HepG2 (cell line): ENCODE measurements around the gene F12. TPM values are rescaled to one million over a fixed set of nuclear protein-coding genes. Genes with fewer than 3 reads are reported as not detected.

Experiments used
- CERS6 ChIP-seq: sonication (generic); formaldehyde crosslinking; IDR thresholded peaks from 2 replicates; pipeline ENCODE4 v1.5.0; 2020; ENCODE audit warnings: missing genetic modification reagents
- IRF1 ChIP-seq: sonication (generic); formaldehyde crosslinking; IDR thresholded peaks from 2 replicates; pipeline ENCODE4 v1.4.0; 2020; ENCODE audit warnings: low read depth, mild to moderate bottlenecking, missing genetic modification reagents
- MXI1 ChIP-seq: IDR thresholded peaks from 3 replicates; pipeline ENCODE4 v1.6.1; 2012; ENCODE audit warnings: low read depth, low read length, inconsistent platforms, borderline replicate concordance
- PLRG1 ChIP-seq: fragments of 450-650 bp; conservative IDR thresholded peaks from 2 replicates; pipeline ENCODE4 v1.6.1; 2016
- ZBED4 ChIP-seq: sonication (generic); formaldehyde crosslinking; IDR thresholded peaks from 2 replicates; pipeline ENCODE4 v1.4.0; 2020; ENCODE audit warnings: missing genetic modification reagents, borderline replicate concordance
- ZBTB7B ChIP-seq: sonication (generic); formaldehyde crosslinking; IDR thresholded peaks from 2 replicates; pipeline ENCODE4 v1.4.0; 2020; ENCODE audit warnings: missing genetic modification reagents
- ZMYM4 ChIP-seq: sonication (generic); formaldehyde crosslinking; IDR thresholded peaks from 2 replicates; pipeline ENCODE4 v1.8.1; 2023; ENCODE audit warnings: mild to moderate bottlenecking, missing genetic modification reagents
- ZNF296 ChIP-seq: sonication (generic); formaldehyde crosslinking; conservative IDR thresholded peaks from 2 replicates; pipeline ENCODE4 v1.5.0; 2020; ENCODE audit warnings: mild to moderate bottlenecking, missing genetic modification reagents
- ZNF318 ChIP-seq: sonication (generic); formaldehyde crosslinking; IDR thresholded peaks from 2 replicates; pipeline ENCODE4 v1.4.0; 2020; ENCODE audit warnings: mild to moderate bottlenecking, missing genetic modification reagents
- ZNF7 ChIP-seq: IDR thresholded peaks from 2 replicates; pipeline ENCODE4 v1.6.1; 2016; ENCODE audit warnings: missing biosample characterization, missing genetic modification reagents
- ZNF704 ChIP-seq: sonication (generic); formaldehyde crosslinking; IDR thresholded peaks from 2 replicates; pipeline ENCODE4 v1.8.1; 2023; ENCODE audit warnings: mild to moderate bottlenecking, inconsistent platforms, moderate library complexity, missing genetic modification reagents, borderline replicate concordance
- ZNF709 ChIP-seq: sonication (generic); formaldehyde crosslinking; IDR thresholded peaks from 2 replicates; pipeline ENCODE4 v1.5.0; 2020; ENCODE audit warnings: mild to moderate bottlenecking, missing genetic modification reagents
- ZNF746 ChIP-seq: sonication (generic); formaldehyde crosslinking; IDR thresholded peaks from 2 replicates; pipeline ENCODE4 v1.8.0; 2022; ENCODE audit warnings: mild to moderate bottlenecking, missing genetic modification reagents
- ZNF780A ChIP-seq: sonication (generic); formaldehyde crosslinking; IDR thresholded peaks from 2 replicates; pipeline ENCODE4 v1.8.0; 2022; ENCODE audit warnings: mild to moderate bottlenecking, missing genetic modification reagents, moderate library complexity
- polyA plus RNA-seq, 8 experiments: library from polyadenylated mRNA; depleted of rRNA in 3 of 8; stranded (reverse) in 7 of 8; unstranded in 1 of 8; fragments of >200 nt; fragmentation: Illumina TruSeq in 4 of 8; extraction: Trizol in 4 of 8; gene quantifications; 2 replicates each; pipeline versions ENCODE4 v1.2.1 to v1.2.3, GENCODE V29; 2011 to 2016; ENCODE audit warnings: low read depth in 4 of 8, missing spikeins in 1 of 8, mixed read lengths in 1 of 8; ENCODE audit not compliant: insufficient read depth in 1 of 8
- total RNA-seq, 5 experiments: library from RNA; depleted of rRNA; stranded (reverse); fragments of >200 nt; fragmentation: Illumina TruSeq; extraction: Trizol; gene quantifications; 2 replicates each; pipeline ENCODE4 v1.2.3, GENCODE V29; 2016; ENCODE audit warnings: low read depth in 1 of 5

Gene F12
- total and polyA plus RNA-seq, 2 of the 13 experiments (the other 11 are each of a cell fraction or from before 2014, with no cell fraction given): 2.5 to 3.0 TPM

- TF ChIP-seq ZNF318: peak; percentile 51; the same call in 1 of the 2 replicates
- no peak for TF ChIP-seq ZNF7
- no peak for TF ChIP-seq ZNF704 (CRISPR knock-in tag)
- TF ChIP-seq ZNF709 (CRISPR knock-in tag): peak; percentile 96
- TF ChIP-seq ZNF780A: no peak
- TF ChIP-seq CERS6 (CRISPR knock-in tag): no peak
- no peak for TF ChIP-seq IRF1
- 0 out of 2 replicates have a peak, but pooled peaks have one; percentile 25 for TF ChIP-seq ZBTB7B (CRISPR knock-in tag)
- TF ChIP-seq ZNF746 (CRISPR knock-in tag): no peak; the same call in 1 of the 2 replicates
- 0 out of 2 replicates have a peak, but pooled peaks have one; percentile 20 for TF ChIP-seq ZNF296 (CRISPR knock-in tag)
- TF ChIP-seq PLRG1: no peak
- TF ChIP-seq ZMYM4 (CRISPR knock-in tag): peak; percentile 76
- TF ChIP-seq ZBED4 (CRISPR knock-in tag): no peak
- TF ChIP-seq MXI1: peak; percentile 70; the same call in 2 of the 3 replicates
Measured at GRCh38 chr5:177455036-177455660, 45.8 kb upstream of the F12 start (continued).
